Stimulated activated CD4-positive, alpha-beta T cell treated with anti-CD3 and anti-CD28 coated beads, Interleukin-4, amount 100 ng/mL, for 1 hour (primary cell): ENCODE data around the gene KLF16.

Experiments
- DNase-seq: peaks from one replicate; pipeline ENCODE4 v3.0.0-alpha.2; 2020

The KLF16 gene

DNA sequence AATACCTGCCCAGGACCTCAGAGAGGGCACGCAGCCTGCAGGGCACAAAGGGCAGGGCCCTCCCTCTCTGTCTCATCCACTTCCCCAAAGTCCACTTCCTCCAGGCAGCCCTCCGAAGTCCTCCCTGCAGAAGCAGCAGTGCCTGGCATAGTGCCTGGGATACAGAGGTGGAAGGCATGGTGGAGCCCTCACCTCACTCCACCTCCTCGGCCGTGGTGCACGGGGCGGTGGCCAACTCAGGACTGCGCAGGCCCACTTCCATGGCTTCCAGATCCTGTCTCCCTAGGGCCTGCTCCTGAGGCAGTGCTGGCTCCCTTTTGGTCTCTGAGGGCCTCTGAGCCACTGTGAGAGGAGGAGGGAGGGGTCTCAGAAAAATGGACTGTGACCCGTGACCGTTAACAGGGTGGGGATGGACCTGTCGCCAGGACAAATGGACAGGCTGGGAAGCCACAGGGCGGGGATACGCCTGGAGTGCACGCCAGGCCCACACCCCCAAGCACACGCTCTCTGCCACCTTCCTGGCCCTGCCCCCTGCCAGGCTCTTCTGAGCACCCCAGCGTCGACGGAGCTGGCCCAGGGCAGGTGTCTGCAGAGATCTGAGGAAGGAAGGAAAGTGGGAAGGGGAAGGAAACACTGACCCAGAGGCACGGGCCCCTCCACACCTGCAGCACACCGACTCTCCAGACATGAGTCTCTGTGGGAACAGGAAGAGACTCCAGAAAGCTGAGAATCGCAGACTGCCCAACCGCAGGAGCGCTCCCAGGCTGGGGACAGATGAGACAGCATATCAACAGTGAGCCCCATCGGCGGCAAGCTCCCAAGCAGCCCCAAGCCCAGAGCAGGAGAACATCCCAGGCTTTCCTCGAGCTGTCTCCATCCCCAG, 23.5 kb downstream of the KLF16 start:
- no peak for DNase-seq

DNA sequence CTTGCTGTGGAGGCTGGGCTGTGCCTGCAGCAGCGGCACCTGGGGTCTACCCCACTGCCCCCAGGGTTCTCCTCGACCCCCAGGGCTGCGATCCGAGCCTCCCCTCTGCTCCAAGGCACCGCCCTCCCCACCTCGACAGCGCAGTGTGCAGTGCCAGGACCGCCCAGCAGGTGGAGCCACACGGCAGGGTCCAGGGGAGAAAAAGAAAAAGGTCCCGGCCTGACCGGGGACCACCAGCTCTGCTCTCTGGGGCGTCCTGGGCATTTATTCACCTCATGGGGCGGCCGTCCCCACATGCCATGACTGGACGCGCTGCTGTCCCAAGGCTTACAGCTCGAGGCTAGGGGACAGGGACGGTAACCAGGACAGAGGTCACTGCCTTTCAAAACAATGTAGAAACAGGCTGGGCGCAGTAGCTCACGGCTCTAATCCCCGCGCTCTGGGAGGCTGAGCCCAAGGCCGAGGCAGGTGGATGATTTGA, 25.7 kb downstream of the KLF16 start:
- peak; percentile 69 for DNase-seq

DNA sequence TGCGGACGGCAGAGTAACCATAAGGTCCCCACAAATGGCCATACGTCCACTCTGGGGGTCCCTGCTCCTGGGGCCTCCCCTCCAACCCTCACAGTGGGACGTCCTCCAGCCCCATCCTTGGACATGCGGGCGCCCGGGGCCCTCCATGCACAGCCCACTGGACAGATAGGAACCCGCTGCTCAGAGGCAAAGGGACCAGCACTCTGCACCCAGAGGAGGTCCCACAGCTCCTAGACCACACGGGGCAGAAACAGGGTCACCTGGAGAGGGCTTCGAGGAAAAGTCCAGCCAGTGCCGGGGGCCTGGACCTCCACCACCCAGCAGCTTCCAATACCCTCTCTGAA, 26.2 kb downstream of the KLF16 start:
- no peak for DNase-seq

DNA sequence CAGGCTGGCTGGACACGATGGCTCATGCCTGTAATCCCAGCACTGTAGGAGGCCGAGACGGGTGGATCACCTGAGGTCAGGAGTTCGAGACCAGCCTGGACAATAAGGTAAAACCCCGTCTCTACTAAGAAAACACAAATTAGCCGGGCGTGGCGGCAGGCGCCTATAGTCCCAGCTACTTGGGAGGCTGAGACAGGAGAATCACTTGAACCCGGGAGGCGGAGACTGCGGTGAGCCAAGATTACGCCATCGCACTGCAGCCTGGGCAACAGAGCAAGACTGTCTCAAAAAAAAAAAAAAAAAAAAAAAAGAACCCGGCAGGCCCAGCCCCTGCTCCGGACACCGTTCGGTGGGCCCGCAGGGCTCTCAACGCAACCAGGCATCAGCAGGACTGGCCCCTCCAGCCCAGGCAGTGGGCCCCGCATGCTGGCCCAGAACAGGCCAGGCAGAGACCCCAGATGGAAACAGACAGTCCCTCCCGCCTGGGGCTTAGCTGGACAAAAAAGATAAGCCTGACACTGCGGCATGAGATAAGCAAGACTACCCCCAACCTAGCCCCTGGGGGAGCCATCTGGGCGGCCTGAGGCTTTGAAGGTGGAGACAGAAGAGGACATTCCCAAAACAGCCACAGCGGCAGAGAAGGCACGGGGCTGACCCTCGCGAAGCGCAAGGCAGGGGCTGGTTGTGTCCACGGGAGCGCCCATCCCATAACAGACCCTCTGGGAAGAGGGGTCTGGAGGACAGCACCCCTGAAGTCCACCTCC, 26.7 kb downstream of the KLF16 start:
- no peak for DNase-seq

DNA sequence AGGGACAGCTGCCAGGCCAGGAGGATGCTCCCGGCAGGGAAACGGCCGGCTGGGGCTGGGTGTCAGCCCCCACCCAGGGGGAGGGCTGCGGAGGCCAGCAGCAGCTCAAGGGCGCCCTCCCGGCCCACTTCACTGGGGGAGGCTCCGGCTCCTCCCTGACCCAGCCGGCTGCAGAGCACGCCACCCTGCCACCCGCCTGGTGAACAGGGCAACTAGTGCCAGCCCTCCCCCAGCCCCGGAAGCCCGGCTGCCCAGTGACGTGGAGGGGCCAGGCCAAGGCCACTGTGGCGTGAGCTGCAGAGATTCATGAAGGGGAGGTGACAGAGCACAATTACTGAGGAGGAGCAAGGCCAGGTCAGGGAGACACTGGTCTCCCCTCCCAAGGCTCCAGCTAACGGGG, 29.8 kb downstream of the KLF16 start:
- DNase-seq, result no peak

DNA sequence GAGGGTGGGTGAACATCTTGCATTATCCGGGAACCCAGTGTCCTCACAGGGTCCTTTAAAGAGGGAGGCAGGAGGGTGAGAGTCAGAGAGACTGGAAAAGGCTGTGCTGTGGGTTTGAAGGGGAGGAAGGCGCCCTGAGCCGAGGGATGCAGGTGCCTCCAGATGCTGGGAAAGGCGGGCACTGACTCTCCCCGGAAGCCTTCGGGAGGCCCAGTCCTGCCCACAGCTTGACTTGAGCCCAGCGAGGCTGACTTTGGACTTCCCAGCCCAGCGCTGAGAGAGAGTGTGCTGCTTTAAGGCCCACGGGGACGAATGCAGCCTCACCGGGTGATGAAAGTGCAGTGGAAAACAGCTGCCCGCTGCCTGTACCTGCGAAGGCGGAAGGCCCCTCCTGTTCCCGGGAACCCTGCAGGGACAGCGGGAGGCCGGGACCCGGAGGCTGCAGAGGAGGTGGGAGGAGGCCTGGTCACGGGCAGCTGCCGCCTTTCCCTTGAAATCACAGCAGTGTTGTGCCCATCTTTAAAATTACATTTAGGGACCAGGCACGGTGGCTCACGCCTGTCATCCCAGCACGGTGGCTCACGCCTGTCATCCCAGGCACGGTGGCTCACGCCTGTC, 31.2 kb downstream of the KLF16 start:
- no peak for DNase-seq

DNA sequence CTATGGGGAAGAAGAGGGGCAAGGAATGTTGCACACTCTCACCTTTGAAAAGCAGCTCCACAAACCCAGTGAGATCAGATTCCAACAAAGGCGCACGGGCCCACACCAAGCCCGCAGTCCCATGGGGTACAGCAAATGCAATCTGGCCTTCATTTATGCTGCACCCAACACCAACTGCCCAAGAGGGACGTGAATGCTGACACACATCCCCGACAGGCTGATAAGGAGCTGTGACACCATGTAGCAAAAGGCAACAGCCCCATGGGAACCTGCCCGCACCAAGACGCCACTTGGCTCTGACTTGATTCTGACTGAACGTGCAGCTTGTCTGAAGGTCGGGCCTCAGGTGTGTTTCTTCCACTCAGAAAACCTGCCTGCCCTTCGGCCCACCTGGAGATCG, 32.4 kb downstream of the KLF16 start:
- DNase-seq, result no peak

DNA sequence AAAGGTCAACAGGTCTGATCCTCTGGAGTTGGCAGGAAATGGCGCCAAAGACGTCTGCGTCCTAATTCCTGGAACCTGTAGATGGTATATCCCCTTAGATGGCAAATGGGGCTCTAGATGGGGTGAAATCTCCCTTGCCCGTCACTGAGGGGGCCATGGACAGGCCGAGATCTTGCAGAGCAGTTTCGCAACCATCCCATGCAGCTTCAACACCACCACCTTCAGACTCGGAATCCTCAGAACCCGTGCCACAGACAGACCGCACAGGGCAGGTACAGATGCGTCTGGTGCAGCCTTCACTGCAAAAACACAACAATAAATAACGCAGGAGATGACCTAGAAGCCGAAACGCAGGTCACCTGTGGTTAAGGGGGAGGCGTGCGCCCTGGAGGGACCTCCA, 32.8 kb downstream of the KLF16 start:
- DNase-seq, result no peak

DNA sequence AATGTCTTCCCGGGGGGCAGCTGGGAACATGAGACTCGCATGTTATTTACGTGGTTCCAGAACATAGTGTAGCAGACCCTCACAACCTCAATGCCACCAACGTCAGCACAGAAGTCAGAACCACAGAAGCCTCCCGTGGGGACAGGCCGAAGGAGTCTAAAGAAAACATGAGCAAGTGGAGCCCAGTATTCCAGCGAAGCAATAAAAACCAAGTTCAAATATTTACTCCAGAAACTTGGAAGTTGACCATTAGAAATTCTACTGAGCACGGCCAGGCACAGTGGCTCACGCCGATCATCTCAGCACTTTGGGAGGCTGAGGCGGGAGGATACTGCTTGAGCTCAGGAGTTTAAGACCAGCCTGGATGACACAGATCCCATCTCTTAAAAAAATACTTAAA, 33.4 kb downstream of the KLF16 start:
- no peak for DNase-seq

DNA sequence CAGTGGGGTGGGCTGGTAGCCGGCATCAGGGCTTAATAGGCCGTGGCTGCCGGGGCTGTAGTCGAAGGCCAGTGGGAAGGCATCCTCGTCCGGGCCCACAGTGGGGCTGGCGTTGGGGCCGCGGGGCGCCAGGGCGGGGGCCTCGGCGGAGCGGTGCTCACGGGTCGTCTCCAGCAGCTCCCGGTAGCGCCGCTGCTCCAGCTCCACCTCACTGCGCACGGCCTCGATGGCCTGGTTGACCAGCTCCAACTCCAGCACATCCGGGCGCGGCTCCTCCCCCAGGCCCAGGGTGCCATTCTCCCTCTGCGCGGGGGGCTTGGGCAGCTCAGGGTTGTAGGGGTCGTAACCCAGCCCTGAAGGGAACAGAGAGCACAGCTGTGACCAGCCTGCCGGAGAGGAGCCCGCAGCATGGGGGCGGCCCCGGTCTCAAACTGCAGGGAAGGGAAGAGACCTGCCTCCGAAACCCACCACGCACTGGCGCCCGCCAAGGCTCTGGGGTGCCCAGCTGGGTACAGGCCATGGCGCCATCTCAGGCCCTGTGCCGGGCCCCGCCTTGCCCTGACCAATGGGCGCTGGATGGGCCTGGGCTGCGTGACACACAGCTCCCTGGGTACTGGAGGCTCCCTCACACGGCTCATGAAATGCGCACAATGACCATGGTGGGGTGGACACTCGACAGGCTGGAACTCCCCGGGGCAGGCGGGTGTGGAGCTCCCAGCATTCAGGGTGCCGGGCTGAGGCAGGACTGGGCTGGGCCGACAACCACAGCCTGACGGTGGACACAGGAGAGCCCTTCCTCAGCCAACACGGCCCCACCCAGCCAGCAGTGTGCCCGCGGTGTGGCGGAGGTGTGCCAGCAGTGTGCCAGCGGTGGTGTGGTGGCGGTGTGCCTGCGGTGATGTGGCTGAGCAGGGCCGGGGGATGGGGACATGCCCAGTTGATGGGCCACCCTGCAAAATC, 34.8 kb downstream of the KLF16 start:
- no peak for DNase-seq

DNA sequence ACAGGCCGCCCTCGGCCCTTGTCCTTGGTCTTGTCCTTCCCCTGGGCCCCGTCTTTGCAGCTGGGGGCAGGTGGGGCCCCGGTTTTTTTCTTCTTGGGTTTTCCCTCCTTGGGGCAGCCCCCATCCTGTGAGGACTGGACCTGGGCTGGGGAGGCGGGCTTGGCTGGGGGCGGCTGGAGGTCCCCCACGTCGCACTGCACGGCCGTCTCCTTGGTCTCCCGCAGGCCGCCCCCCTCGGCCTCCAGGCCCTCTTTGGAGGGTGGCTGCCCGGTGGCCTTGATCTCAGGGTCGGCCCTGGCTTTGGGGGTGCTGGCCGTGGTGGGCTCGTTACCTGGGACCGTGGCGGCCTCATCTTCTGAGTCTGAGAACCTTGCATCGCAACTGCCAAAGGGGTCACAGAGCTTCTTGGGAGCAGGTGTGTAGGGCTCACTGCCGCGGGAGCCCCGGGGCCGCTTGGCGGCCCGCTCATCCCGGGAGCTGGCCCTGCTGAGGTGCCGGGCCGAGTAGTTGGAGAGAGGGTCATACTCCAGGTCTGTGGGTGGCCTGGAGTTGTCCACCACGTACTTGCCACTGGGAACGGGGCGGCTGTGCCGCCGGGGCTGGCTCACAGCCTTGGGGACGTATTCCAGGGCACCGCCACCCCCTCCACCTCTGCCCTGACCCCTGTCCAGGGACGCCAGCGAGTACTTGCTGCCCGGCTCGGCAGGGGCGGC, 35.7 kb downstream of the KLF16 start:
- DNase-seq, result no peak

DNA sequence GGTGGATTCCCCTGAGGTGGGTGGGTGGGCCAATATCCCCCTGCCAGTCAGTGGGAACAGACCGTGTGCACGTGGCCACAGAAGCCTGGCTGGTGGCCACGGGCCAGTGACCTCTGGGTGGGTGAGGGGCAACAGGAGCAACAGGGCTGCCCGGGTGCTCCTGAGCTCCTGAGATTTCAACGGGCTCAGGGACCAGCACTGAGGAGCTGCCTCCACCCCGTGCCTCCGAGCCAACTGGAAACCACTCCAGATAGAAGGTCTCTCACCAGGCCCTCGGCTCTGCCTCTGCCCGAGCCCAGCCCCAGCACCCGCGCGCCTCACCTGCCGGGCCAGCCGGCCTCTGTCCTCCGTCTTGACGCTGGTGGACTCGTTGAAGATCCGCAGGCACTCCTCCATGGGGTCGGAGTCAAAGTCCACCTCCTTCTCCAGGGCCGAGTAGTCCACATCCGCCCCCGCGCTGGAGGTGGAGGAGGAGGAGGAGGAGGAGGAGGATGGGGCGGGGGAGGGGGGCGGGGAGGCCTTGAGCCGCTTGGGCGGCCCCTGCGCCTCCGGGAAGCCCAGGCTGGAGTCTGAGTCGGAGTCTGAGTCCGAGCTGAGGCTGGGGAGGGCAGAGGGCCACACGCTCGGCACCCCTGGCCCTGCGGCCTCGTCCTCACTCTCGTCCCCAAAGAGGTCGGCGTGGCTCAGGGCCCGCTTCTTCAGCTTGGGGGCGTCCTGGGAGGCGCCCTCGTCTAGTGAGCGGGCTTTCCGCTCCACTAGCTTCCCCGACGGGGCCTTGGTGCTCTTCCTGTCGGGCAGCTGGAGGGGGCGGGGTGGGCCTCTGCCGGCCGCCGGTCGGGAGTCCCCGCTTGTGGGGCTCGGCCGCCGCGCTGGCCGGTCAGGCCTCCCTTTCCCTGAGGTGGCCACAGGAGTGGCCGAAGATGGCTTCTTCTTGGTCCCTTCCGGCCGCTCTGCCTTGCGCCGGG, 36.5 kb downstream of the KLF16 start:
- DNase-seq, result no peak

DNA sequence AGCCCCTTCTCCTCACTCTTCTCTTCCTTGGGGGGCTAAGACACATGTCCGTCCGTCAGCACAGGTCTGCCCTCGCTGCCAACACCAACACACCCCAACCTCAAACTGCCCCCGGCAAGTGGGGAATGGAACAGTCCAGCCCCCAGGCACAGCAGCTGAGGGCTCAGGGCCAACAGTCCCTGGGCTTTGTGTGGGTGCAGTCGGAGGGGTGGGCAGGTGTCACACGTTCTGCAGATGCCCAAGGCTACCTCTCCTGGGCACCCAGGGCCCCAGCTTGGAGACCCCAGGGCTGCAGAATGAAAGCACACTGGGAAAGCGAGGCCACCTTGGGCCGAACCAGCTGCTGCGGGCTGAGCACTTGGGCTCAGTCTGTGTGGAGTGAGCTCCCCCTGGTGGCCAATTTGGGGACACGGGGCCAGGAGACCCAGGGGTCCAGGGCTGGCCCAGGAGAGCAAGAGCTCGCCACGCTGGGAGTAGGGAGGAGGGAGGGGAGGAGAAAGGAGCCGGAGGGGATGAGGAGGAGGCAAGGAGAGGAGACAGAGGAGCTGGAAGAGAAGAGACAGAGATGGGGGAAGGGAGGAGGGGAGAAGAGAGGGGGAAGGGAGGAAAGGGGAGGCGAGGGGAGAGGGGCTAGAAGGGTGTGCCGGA, 37.3 kb downstream of the KLF16 start:
- peak; percentile 77 for DNase-seq

DNA sequence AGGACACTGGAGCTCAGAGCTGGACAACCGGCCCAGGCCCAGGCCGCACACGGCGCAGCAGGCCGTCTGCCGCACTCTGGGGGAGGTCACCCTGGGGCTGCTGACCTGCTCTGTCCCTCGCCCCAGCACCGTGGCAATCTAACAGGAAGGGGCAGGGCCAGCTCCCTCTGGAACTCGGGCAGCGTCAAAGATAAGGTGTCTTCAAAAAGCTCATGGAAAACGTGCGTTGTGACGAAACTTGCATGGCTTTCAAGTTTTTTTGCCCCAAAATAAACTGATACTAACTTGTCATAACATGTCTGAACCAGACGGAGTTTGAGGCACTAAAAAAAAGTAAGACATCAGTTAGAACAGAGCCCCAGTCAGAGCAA, 39.1 kb downstream of the KLF16 start:
- DNase-seq, result no peak

DNA sequence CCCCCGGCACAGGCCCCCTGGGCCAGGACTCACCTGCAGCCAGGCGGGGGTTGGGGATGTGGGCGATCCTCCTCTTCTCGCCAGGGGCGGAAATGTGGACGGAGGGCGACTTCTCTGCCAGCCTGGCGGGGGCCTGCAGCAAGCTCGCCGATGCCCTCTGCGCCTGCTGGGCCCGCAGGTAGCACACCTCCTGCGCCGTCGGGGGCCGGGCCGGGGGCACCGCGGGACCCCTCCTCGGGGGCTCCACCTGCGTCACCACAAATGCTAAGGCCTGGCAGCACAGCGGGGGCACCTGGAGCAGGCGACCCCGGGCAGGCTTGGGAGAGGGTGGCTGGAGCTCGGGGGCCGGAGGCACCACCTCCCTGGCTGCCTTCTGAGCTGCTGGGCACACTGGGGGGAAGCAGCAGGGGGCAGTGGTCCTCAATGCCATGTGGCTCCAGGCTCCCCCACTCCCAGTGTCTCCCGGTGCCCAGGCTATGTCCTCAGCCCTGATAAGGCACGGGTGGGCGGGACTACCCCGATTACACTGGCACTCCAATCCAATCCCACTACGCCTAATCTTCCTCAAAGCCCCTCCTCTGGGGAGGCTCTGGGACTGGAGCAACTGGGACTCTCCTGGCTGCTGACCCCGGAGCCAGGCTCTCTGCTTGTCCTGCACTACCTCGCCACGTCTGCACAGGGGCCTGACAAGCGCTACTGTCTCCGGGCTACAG, 39.7 kb downstream of the KLF16 start:
- DNase-seq, result no peak

DNA sequence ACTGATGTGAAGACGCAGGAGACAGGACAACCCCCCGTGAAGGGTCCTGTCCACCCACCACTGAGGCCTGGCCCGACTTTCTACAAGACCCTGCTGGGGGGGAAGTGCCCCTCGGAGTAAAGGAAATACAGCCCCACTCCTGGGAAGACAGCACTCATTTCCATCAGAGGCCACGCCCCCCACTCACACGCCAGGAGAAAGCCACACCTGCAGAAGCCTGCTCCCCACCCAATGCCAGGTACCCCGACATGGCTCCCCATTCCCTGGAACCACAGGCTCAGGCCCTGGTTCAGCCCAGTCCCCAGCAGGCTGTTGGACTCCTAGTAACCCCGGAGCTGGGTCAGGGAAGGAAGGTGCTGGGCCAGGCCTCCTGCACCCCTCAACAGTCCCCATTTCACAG, 40.4 kb downstream of the KLF16 start:
- no peak for DNase-seq

DNA sequence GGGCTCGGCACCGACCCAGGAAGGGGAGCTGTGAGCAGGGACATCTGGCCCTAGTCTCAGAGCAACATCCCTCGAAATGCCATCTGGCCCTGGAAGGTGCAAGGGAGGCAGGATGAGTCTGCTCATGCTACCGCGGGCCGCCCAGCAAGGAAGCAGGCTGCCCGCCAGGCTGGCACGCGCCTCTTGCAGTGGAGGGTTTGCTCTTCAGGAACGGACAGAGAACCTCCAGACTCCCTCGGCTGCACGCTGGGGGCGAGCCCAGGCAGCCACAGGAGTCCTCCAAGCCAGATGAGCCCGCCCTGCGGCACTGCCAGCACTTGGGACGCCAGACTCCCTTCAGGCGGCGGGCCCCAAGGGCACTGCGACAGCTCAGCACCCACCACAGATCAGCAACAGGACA, 41.2 kb downstream of the KLF16 start:
- no peak for DNase-seq

DNA sequence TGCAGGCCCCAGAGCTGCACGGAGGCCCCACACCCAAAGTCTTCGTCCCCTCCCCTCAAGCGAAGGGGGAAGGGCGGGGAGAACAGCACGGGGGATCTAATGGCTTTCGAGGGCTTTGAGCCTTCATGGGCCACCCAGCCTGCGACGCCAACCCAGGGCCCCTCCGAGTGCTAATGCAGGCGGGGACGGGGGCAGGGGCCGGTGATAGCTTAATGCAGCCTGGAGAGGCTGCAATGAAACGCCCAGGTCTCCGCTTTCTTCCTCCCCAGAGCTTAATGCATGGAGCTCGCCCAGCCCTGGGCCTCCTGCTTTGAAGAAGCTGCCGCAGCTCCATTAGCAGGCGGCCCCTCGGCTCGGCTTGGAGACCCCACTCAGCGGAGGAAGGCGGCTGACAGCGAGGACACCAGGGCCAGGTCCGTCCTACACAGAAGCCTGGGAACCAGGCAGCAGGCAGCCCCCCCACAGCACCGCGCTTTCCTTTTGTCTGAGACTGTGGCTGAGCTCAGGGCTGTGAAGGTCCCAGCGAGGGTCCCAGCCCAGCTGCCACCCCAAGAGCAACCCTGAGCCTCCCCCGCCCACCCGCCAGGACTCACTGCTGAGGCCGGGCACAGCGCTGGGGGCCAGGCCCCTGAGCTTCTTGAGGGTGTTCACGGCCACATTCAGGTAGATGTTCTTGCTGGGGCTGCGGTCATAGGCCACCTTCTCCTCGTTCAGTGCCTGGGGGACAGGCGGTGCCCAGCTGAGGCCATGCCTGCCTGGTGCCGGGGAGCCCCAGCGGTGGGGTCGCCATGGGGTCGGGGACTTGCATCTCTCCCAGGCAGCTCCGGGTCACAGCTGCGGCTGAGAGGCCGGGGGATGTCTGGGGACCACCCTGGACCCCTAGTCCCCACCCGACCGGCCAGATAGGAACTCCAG, 43.8 kb downstream of the KLF16 start:
- DNase-seq, result no peak
